PC-9 (cell line): Measurements from ENCODE around the gene CDH12.

Experiments used
- CTCF ChIP-seq: fragments of 200-600 bp; sonication (generic); conservative IDR thresholded peaks from 2 replicates; pipeline ENCODE4 v1.6.1; 2017; ENCODE audit warnings: mixed run types, antibody characterized with exemption, mild to moderate bottlenecking, moderate library complexity
- EZH2 ChIP-seq: fragments of 200-600 bp; sonication (generic); IDR thresholded peaks from 2 replicates; pipeline ENCODE4 v1.8.0; 2017; ENCODE audit warnings: antibody characterized with exemption, low read depth

DNA sequence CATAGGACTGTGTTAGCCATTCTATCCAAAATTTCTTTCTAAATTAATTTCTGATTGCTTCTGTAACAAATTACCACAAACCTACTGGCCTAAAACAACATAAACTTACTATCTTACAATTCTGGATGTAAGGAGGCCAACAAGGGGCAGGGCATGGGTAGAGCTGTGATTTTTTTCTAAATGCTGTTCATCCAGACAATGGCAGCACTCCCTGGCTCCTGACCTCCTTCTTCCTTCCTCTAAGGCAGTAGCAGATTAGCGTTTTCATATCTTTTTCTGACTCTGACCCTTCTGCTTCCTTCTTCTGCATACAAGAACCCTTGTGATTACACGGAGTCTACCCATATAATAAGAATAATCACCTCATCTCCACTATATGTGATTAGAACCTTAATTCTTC lies 1005.8 kb downstream of the CDH12 start:
- TF ChIP-seq CTCF (no peak), EZH2 (no peak)
